Measurements from ENCODE around the gene HMCN1.

The HMCN1 gene

DNA sequence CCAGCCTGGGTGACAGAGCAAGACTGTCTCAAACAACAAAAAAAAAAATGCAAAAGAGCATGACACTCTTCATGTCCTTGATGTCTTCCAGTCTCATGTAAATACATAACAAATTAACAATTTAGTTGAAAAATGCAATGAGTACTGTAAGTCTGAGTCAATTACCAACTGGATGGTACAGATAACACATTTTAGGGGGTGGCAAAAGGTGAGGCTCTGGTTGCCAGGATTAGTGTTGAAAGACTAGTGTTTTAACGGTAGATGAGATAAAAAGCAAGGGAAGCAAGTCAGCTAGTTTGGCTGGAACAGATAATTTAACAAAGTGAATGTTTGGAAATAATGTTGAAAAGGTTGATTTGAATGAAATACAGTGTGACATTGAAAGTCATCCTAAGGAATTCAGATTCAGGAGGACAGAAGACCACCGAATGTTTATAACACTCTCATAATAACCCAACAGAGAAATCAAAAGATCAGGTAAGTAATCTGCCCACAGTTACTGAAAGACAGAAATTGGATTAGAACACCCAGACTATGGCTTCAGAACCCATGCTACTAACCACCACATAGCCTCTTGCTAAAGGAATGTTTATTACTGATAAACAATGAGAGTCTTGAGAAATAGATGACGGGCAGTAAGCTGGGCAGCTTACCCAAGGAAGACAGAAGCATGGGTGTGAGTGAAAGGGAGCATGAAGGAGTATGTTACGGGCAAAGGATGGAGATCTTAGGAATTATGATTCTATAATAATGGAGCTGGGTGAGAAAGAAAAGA lies 312.4 kb downstream of the HMCN1 start:
- DNase-seq, result no peak

DNA sequence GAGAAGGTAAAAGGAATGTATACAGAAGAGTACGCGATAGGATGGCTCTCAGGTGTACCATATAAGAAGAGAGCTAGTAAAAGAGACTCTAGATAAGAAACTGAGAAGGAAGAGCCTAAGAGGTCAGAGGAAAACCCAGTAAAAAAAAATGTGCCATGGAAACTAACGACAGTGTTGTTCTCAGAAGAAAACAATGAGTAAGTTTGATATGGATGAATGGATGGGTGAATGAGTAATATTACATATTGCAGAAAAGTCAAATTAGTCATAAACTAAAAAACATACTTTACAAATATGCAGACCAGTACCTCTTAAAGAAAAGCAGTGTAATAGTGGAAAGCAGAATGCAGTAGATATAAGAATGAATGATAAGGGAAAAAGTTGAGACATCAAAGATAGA lies 316.2 kb downstream of the HMCN1 start:
- no peak for DNase-seq

DNA sequence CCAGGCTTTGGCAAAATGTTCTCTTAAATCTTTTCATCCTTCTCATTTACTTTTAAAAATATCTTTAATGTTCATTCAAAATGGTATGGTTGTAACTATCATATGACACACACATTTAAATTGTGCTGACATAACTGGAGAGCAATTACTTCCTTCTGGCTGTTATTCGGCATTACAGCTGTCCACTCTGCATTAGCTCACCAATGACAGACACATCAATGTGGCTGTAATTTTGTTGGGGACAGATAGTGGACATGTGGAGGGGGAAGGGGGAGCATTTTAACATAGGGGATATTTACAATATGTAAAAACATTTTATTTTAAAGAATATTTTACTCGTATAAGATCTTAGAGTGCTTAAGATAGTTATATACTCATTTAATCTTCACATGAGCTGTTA lies 319.8 kb downstream of the HMCN1 start:
- DNase-seq, result no peak

DNA sequence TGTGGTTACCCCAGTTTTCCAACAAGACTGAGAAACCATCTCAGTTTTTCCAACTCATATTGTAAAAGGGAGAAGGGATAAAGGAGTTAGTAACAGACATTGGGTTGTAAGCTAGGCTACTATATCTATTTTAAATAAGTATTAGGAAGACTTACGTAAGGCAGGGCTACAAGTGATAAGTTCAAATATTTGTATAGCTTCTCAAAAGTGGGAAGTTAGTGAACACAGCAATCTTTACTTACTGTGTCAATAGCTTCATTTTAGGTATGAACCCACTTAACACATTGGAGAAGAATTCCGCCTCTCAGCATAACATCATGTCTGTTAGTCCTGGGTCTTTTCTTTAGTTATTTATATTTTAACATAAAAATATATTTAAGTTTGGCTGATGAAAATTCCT lies 320.7 kb downstream of the HMCN1 start:
- DNase-seq, result no peak

DNA sequence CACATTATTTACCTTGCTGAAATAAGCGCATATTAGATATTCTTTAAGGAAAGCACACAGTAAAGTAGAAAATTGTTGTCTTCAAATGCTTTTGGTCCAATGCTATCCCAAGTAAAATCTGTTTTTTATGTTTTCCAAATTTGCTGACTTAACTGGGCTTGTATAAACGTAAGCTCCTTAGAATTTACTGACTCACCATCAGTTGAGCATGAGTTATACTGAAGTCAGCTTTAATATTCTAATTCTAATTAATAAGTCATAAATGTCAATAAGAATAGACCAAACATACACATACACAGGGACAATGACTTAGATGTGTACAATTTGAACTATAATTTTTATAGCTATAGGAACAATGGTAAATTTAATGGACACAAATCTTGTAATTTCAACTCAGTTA lies 321.7 kb downstream of the HMCN1 start:
- DNase-seq, result no peak

DNA sequence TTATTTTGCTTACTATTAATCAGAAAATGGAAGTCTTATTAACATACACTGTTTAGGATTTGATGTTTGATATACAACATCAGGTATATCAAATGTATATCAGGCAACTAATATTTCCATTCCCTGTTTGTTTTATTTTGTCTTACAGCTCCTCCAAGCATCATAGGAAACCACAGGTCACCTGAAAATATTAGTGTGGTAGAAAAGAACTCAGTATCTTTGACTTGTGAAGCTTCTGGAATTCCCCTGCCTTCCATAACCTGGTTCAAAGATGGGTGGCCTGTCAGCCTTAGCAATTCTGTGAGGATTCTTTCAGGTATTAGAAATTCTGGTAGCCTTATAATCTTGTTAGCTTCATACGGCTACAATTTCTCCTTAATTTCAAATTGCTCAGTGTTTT lies 322.9 kb downstream of the HMCN1 start:
- DNase-seq, result no peak

DNA sequence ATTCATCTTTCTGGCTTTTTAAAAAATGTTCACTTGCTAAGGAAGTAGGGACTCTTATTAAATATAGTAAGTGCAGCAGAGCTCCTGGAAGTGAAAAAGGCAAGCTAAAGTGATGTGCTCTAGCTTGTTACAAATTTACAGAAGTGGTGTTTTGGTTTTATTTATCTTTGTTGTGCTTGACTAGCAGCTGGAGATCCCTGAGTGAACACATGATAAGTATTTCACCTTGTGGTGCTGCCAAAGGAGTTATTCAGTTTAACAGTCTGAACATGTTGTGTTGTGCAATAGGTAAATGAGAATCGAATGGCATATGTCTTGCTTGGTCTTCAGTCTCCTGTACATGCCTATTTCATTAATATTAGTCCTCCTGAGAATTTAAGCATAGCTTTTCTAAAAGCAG lies 325.1 kb downstream of the HMCN1 start:
- DNase-seq, result no peak

DNA sequence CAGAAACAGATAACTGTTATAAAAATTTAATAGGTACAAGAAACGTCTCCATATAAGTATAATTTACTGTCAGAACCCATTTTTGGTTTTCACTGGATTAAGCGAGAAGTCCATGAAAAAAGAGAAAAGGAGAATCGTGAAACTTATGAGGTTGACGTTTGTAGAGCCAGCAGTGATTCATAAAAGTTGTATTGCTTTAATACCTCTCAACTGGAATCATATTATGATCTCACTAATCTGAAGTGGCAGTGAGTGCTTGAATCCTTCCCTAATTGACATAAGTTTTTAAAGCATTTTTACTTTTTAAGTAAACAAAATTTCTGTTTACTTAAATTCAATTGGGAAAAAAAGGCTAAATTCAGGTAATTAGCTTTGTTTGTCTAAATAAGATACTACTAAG lies 325.6 kb downstream of the HMCN1 start:
- no peak for DNase-seq

DNA sequence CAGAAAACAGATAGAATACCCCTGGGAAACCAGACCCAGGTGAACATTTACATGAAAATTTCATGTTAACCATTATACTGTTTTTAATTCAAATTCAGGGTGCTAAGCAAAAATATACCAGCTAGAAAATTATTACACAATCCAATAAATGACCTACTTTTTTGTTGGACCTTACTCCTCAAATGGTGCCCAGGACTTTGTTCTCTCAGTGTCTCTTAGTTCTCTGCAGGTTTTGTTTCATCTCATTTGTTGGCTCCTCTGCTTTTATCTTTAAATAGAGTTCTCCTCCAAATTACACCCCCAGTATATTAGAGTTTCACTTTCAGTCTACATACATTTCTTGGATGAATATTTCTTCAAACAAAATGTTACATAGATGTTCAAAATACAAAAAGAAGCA lies 326.0 kb downstream of the HMCN1 start:
- no peak for DNase-seq

DNA sequence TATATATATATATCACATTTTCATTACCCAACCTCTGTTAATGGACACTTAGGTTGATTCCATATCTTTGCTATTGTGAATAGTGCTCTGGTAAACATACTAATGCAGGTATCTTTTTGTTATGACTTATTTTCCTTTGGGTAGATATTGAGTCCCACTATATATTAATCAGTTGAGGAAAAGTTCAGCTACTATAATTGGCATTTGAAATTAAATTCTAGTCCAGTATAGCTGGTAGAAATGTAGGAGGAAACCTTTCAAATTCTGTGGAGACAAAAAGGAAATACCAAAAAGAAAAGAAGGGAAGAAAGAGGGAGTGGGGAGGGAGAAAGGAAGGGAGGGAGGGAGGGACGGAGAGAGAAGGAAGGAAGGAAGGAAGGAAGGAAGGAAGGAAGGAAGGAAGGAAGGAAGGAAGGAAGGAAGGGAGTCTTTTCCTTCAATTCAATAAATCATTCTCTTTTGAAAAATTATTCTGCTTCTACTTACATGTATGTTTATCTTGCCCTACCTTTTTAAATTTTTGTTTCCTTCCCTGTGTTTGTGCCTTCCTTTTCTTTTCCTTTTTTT lies 329.0 kb downstream of the HMCN1 start:
- DNase-seq, result no peak

DNA sequence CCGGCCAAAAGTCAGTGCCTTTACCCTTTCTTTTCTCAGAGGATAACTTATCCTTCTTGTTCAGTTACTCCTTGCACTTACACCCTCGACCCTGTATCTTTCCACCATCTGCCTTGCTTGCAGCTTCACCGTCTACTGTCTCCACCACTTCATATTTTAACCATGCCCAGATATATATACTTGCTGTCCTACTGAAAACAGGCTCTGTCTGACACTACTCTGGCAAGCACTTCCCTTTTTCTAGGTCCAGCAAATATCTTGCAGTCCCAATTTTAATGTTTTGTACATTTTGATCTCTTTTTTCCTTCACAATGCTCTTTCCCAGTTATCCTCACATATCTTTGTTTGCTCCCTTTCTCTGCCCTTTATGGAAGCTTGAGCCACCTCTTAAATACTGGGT lies 332.2 kb downstream of the HMCN1 start:
- no peak for DNase-seq

DNA sequence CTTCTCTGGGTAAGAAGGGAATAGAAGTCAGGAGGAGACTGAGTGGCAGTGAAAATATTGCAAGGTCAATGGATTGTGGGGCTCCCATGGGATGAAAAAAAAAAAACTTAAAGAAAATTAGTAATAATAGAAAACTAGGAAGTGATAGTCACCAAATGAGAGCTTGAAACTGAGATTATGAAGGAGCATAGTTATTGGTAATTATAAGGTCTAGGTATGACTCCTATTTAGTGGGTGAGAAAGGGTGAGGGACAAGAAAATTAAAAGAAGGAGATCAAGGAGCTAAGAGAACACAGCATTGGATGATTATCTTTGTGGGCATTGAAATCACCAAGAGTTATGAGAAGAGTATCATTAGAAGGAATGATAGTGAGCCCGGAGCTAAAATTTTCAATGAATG lies 339.5 kb downstream of the HMCN1 start:
- DNase-seq, result no peak

DNA sequence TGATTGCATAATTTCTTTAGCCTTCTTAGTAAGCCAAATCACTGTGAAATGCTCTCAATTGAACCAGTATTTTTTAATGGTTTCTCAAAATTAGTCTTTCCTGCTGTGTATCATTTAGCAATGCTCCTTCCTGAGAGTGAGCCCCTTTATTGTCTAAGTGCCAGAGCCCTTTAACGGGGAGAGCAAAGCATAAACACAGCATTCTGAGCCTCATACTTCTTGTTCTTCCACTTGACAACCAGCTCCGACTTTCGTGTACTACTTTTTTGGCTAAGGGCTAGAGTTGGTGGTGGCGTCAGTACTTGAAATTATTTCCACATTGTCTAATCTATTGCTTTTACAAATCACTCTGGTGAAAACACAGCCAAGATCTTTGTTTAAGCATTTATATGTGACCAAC lies 341.8 kb downstream of the HMCN1 start:
- DNase-seq, result no peak

DNA sequence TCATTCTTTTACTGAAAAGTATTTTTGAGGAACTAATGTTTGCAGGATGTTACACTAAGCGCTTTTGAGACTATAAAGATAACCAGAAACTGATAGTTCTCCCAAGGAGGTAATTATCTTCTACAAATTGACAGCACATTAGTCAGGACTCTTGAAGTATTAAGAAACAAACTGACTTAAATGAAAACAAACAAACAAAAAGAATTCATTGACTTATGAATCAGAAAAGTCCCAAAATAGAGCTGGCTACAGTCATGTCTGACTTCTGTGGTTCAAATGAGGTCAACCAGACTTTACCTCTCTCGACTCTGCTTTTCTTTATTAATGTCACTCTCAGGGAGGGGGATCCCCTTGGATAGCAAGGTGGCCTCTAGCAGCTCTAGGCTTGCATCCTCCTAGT lies 344.1 kb downstream of the HMCN1 start:
- no peak for DNase-seq

DNA sequence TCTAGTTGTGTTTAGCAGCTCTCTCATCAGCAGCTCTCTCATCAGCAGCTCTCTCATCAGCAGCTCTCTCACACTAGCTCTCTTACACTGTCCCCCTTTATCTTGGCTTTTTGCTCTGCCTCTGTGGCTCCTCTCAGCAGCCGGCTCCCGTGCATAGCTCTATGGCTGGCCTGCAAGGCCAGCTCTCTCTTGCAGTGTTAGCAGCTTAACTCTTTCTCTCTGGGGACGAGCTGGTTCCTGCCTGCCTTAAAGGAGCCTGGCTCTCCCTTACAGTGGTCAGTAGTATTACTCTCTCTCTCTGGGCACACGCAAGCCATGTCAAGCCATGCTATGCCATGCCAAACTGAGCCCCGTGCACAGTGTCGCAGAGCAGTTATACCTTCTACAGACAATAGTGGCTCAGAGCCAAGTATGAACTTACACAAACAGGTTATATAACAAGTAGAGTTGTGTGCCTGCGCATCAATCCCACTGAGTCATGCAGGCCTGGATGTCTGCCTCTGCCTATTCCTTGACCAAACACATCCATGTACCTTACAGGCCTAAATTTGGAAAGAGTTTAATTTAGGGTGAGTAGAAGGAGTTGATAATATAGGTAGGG lies 345.0 kb downstream of the HMCN1 start:
- DNase-seq, result no peak

DNA sequence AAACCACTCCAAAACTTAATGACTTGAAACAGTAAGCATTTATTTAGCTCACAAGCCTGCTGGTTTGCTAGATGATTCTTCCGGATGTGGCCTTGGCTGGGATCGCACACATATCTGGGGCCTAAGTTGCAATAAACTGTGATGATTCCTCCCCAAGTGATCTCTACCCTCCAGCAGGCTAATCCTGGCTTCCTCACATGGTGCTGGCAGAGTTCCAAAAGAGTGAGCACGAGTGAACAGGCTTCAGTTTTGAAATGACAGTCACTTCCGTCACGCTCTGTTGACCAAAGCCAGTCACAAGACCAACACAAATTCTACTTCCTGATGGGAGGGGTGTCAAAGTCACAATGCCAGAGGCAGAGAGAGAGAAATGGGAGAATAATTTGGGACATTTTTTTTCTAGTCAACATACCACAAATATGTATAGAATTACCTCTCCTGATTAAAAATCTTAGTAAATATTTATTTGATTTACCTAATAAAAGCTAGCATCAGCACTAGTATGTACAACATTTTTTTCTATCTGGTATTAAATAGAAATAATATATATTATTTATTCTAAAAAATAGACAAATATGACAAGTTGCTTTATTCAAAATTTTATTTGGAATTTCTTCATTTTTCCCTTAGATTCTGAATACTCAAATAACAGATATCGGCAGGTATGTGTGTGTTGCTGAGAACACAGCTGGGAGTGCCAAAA lies 348.2 kb downstream of the HMCN1 start:
- DNase-seq, result peak in 1 of 2 experiments; percentile 19

DNA sequence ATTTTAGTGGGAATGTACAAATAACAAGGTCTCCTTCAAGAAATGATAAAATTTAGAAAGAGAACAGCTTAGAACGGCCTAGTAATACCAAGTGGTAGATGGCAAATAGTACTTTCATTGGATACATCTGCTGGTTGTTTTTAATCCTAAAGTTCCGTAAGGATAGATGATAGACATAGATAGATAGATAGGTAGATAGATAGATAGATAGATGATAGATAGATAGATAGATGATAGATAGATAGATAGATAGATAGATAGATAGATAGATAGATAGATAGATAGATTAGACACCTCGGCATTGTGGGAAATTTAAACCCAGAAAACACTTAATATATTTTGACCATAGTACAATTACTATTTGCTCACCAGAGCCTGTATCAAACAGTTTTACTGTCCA lies 352.4 kb downstream of the HMCN1 start:
- DNase-seq, result no peak

DNA sequence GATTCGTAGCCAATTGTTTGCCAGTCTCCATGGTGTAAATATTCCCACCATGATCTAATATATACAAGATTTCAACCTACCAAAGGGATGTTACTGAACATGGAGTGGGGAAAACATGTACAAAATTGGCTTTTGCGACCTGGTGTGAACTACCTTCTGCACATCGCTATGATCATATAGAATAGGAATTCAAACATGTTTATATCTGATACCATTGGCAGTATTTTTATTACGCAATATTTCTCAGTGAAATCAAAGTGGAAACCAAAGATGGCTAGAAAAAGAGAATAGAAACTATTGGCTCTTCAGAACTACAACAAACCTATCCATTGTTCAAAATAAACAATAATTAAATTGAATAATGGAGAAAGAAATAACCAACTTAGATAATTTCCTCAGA lies 355.7 kb downstream of the HMCN1 start:
- no peak for DNase-seq

DNA sequence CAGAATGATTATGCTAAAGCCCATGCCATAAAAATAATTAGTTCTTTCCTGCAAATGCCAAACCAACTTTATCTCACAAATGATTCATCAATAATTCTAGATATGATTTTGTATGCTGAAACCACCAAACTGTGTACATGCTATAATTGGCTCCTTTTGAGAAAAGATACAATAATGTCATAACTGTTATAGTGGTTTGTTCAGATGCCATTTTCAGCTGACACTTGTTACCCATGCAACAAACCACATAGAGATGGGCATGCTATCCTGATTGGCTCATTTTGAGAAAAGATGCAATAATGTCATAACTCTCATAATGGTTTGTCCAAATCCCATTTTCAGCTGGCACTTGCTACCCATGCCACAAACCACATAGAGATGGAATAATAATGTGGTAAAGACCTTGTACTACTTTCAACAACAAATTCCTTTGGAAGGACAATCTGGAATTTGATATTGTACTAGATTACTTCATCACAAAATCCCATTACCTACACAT lies 357.1 kb downstream of the HMCN1 start:
- no peak for DNase-seq

DNA sequence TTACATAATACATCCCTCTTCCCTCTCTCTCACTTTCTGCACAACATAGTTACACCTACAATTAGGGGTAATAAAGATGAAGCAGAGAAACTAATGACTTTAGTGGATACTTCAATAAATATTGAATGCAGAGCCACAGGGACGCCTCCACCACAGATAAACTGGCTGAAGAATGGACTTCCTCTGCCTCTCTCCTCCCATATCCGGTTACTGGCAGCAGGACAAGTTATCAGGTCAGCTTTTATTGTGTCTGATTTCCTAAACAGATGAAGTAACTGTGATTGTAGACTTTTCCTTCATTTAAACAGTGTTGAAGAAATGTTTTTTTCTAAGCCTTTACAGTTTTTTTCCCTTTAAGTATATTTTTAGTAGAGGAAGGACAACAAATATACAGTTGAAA lies 359.2 kb downstream of the HMCN1 start:
- DNase-seq, result no peak

DNA sequence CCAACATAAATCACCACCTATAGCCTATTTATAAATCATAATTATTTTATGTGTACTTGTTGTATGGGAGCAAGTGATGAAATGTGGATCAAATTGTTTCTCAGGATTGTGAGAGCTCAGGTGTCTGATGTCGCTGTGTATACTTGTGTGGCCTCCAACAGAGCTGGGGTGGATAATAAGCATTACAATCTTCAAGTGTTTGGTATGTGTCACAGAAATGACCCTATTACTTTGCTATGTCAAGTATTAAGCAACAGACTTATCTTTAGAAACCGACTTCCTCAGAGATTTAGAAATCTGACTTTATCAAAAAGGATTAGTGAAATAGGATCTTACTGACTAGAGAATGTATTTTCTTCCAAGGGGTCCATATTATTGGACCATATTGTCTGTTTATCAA lies 360.0 kb downstream of the HMCN1 start:
- no peak for DNase-seq

DNA sequence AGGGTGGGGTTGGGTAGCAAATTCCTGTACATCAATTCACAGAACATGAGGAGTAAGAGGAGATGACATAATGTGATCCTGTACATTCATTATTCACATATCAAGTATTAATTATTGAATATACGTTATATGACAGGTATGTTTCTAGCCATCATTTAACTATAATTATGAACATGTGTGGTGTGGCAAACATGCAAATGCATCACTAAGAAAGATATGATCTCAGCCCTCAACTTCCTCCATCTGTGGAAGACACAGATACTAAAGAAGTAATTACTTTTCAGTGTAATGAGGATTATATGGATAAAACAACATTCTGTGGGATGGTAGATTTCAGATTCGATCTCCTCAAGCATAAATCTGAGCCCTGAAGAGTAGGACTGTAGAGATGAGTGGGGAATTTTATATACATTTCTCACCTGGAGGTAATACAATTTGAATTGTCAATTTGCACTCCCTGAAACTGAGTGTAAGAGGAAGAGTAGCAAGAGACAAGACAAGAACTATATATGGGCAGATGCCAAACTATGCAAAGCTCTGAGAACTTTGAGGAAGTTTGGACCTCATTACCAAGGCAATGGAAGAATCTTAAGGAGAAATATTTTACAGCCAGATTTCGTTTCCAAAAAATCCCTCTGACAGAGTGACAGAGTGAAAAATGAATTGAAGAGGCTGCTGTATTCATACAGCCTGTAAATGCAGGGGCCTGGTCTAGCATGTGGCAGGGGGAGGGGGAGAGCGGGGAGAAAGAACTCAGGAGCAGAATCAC lies 365.3 kb downstream of the HMCN1 start:
- DNase-seq, result no peak

DNA sequence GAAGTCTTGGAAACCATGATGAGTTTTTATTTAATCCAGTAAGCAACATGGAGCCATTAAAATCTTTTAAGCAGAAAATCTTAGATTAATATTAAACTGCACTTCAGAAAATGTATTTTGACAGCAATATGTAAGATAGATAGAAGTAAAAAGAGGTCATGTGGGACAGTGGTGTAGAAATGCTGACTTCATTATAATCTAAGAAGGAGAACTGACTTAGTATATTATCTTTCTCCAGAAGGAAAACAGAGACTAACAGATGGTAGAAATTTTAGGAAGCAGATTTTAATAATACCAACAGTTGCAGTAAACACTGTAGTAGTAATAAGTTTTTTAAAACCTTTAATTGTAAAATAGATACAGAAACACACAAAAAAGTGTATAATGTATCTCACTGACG lies 367.9 kb downstream of the HMCN1 start:
- DNase-seq, result no peak

All from activated T-cell treated with anti-CD3 and anti-CD28 coated beads, Interleukin-2, amount 50 U/mL, for 48 hours (primary cell).